Measurements from ENCODE around the gene OPN4. TPM values are rescaled to one million over a fixed set of nuclear protein-coding genes. Genes with fewer than 3 reads are reported as not detected.

Gene OPN4
- total RNA-seq, 2 donors from 2014 or later: not detected

DNA sequence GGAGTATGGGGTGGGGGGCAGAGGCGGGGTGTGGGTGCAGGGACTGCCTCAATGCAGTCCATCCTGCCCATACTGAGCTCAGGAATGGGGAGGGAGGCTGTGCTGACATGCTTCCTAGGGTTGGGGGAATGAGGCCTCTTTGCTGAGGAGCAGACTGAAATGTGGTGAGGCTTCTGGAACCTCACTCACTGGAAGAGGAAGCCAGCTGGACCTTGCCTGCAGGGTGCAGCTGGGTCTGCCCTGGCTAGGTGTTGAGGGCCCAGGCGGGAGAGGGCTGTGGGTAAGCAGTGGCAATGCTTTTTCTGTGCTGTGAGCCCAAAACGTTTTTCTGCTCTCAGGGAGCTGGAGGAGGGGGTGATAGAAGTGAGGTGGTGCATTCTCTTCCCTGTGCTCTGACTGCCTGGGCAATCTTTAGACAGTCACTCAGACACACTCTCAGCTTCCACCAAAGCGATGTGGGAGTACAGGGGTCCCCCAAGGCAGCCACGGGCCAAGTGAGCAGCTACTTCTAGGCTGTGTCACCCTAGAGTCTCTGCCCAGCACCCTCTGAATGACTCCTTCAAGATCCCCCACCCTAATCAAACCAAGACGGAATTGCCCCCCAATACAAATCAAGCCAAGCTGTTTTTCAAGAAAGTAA lies 60.9 kb downstream of the OPN4 start:
- no peak for DNase-seq
- intact Hi-C loops (cut with DNase I): no loop called here
- 83 to 85% methylated on average over 5 to 6 of the region's 6 CpGs for WGBS, 2 donors
- H3K36me3 ChIP-seq (replicated peaks in 1 of 2; ENCODE audit: insufficient read depth in 1 of 2, low read depth in 2 of 2): no peaks in the 10 kb centered on the region
- no peaks in the 10 kb centered on the region for H3K9me3 ChIP-seq
- no peak overlapping the region for H3K27ac ChIP-seq
- no peak overlapping the region for H3K4me3 ChIP-seq
- ATAC-seq: no peak
- no peaks in the 10 kb centered on the region for H3K27me3 ChIP-seq
- peaks cover 16% of the 10 kb centered on the region for H3K4me1 ChIP-seq
- no peak for TF ChIP-seq POLR2A (IDR thresholded peaks at IDR 0.05)
- TF ChIP-seq CTCF (IDR thresholded peaks at IDR 0.05): no peak

GRCh38 chr10:86715836-86716235 lies 61.5 kb downstream of the OPN4 start:
- WGBS, 2 donors: 76 to 87% methylated on average over 5 of the region's 5 CpGs
- intact Hi-C loops (cut with DNase I): no loop called here
- ATAC-seq: no peak
- peaks cover 13% of the 10 kb centered on the region for H3K4me1 ChIP-seq
- H3K36me3 ChIP-seq (replicated peaks in 1 of 2; ENCODE audit: insufficient read depth in 1 of 2, low read depth in 2 of 2): no peaks in the 10 kb centered on the region
- H3K27ac ChIP-seq: no peak overlapping the region
- no peak overlapping the region for H3K4me3 ChIP-seq
- no peak for TF ChIP-seq CTCF (IDR thresholded peaks at IDR 0.05)
- TF ChIP-seq POLR2A (IDR thresholded peaks at IDR 0.05): no peak
- no peaks in the 10 kb centered on the region for H3K27me3 ChIP-seq
- no peaks in the 10 kb centered on the region for H3K9me3 ChIP-seq
- no peak for DNase-seq

Other genes with a start within 250 kb of the OPN4 start
- gene WAPL, start 132.8 kb upstream of the OPN4 start, total RNA-seq: 10 to 100 TPM; 24.1 to 38.9 TPM
- under 1 TPM; 0.66 to 0.78 TPM for gene LDB3, start 14.0 kb downstream of the OPN4 start, total RNA-seq
- 10 to 100 TPM in 1 of 2 donors, 1 to 10 TPM in 1; 9.9 to 12.2 TPM for gene BMPR1A, start 102.1 kb downstream of the OPN4 start, total RNA-seq

All from body of pancreas (tissue), 4 donors.